GM12801 (cell line): Measurements from ENCODE around the gene NR1I3.

Experiments used
- CTCF ChIP-seq: IDR thresholded peaks from one replicate; pipeline ENCODE4 v1.5.1; 2011; ENCODE audit warnings: control low read depth; ENCODE audit not compliant: insufficient read length; ENCODE audit errors: extremely low read depth

The NR1I3 gene

GRCh38 chr1:161198194-161198896 is 39.7 kb downstream of the NR1I3 start:
- no peak for TF ChIP-seq CTCF

- TF ChIP-seq CTCF = no peak
Observed at GRCh38 chr1:161197560-161198193, 40.3 kb downstream of the NR1I3 start.

- no peak for TF ChIP-seq CTCF
Observed at GRCh38 chr1:161196521-161197451, 41.2 kb downstream of the NR1I3 start.

GRCh38 chr1:161196111-161196510 is 41.9 kb downstream of the NR1I3 start:
- no peak for TF ChIP-seq CTCF

GRCh38 chr1:161195171-161195570 is 42.8 kb downstream of the NR1I3 start:
- no peak for TF ChIP-seq CTCF

- TF ChIP-seq CTCF = no peak
Observed at GRCh38 chr1:161193561-161194235, 44.3 kb downstream of the NR1I3 start.
